ENCODE data around the gene SALL2.
"Not testable (repeated sequence)": the region's sequence is repeated elsewhere in the genome, so short reads cannot be mapped to it uniquely, and the experiment has no call there.

Gene SALL2

GRCh38 chr14:21553266-21553665 lies 27.1 kb upstream of the SALL2 start:
- no peak for TF ChIP-seq CTCF (conservative IDR thresholded peaks at IDR 0.05)
- TF ChIP-seq ZFX (IDR thresholded peaks at IDR 0.05): no peak
- no peak overlapping the region for H3K27ac ChIP-seq

DNA sequence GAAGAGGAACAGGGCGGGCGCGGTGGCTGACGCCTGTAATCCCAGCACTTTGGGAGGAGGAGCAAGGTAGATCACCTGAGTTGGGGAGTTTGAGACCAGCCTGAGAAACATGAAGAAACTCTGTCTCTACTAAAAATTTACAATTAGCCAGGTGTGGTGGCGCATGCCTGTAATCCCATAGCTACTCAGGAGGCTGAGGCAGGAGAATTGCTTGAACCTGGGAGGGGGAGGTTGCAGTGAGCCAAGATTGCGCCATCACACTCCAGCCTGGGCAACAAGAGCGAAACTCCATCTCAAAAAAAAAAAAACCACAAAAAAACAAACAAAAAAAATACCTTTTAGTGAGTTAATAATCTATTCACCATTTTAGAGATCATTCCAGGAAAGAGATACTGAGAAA lies 18.4 kb upstream of the SALL2 start:
- H3K27ac ChIP-seq: not testable (repeated sequence)

DNA sequence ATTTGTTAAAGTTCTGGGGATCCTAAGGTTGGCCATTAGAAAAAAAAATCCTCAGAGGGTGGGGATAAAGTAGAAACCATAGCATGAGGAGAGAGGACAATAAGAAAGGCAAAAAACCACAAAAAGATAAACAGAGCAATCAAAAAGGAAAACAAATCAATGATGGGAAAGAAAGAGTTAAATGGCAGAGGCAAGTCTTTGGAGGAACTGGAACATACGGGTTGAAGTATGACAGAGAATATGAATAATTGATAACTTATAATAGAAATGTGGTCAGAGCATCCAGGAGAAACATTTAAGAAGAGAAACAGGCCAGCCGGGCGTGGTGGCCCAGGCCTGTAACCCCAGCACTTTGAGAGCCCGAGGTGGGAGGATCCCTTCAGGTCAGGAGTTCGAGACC lies 17.8 kb upstream of the SALL2 start:
- no peak overlapping the region for H3K27ac ChIP-seq
- TF ChIP-seq CTCF (conservative IDR thresholded peaks at IDR 0.05): no peak

GRCh38 chr14:21543521-21543960 lies 17.4 kb upstream of the SALL2 start:
- H3K27ac ChIP-seq: no peak overlapping the region
- no peak for TF ChIP-seq CTCF (conservative IDR thresholded peaks at IDR 0.05)
- no peak for TF ChIP-seq ZFX (IDR thresholded peaks at IDR 0.05)

DNA sequence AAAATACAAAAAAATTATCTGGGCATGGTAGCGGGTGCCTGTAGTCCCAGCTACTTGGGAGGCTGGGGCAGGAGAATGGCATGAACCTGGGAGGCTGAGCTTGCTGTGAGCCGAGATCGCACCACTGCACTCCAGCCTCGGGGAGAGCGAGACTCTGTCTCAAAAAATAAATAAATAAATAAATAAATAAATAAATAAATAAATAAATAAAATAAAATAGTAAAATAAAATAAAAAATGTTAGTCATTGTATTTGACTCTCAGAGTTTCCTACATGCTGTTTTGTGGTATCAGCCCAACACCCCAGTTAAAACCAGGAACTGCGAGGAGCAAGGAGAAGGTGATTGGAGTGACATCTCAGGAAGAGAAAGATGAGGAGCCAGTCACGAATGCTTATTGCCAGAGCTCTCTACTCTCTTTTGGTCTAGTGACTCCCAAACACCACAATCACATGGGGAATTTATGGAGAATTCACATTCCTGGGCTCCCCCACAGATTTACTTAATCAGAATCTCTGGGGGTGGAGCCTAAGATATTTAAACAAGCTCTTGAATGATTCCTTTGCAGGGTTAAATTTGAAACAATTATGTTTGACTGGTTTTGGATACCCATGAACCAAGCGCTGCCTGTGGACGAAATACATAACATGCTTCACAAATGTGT lies 15.4 kb upstream of the SALL2 start:
- no peak for TF ChIP-seq ZFX (IDR thresholded peaks at IDR 0.05)
- TF ChIP-seq CTCF (conservative IDR thresholded peaks at IDR 0.05): no peak
- no peak overlapping the region for H3K27ac ChIP-seq

DNA sequence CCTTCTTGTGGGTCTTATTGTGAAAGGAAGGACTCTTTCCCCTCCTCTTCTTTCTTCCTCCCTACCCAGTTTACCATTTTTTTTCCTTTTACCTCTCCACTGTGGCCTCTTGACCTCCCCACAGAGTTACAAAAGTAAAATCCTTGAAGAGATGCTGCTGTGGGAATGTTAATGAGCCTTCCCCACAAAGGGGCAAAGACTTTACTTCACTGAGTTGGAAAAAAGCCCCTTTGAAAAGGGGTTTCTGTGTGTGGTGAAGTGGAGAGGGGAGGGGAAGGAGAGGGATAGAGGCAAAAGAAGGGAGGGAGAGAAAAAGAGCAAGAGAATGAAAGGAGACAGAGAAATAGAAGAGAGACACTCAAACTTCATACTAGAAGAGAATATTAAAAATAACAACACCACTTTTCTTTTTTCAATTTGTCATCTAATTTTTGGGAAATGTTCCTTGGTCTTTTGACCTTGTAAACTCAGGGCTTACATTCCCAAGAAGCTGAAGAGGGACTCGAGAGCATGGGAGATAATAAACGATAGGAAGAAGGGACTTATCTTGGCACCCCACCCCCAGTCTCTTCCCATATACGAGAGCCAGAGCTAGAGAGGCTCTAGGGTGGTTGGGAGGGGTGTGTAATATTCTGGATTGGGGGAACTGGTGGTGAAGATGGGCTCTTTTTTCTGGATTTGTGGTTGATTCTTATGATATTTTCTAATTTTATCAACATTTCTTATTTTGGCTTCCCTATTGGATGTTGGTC lies 13.2 kb upstream of the SALL2 start:
- TF ChIP-seq ZFX (IDR thresholded peaks at IDR 0.05) (no peak), CTCF (conservative IDR thresholded peaks at IDR 0.05) (no peak)
- no peak overlapping the region for H3K27ac ChIP-seq

GRCh38 chr14:21537090-21537424 lies 10.9 kb upstream of the SALL2 start:
- TF ChIP-seq CTCF (conservative IDR thresholded peaks at IDR 0.05) (no peak), ZFX (IDR thresholded peaks at IDR 0.05) (no peak)
- no peak overlapping the region for H3K27ac ChIP-seq

All from C4-2B (cell line).